GM12892 (cell line): Measurements from ENCODE around the gene STK38L.

ENCODE experiments used
- DNase-seq: peaks from one replicate; pipeline ENCODE4 v3.0.0; 2011; ENCODE audit not compliant: insufficient read length
- FAIRE-seq: peaks from 2 replicates; lab custom pipeline; 2011; peaks lifted over from hg19 to GRCh38; lab: Jason Lieb, UNC
- POLR2A ChIP-seq: IDR thresholded peaks from 2 replicates; pipeline ENCODE4 v1.6.1; 2011; ENCODE audit warnings: low read depth, low read length, control low read depth
- POLR2AphosphoS5 ChIP-seq: IDR thresholded peaks from 2 replicates; pipeline ENCODE4 v1.6.1; 2011; ENCODE audit warnings: low read depth, low read length, control low read depth
- TAF1 ChIP-seq: IDR thresholded peaks from 2 replicates; pipeline ENCODE4 v1.6.1; 2011; ENCODE audit warnings: low read depth, mild to moderate bottlenecking, control low read depth, low read length, borderline replicate concordance

STK38L gene

GRCh38 chr12:27342536-27342935, 98.5 kb downstream of the STK38L start:
- DNase-seq (no peak), FAIRE-seq (no peak)
- TF ChIP-seq POLR2A (no peak), POLR2AphosphoS5 (no peak), TAF1 (no peak)

GRCh38 chr12:27343255-27344000, 99.3 kb downstream of the STK38L start:
- DNase-seq (no peak), FAIRE-seq (no peak)
- no peak for TF ChIP-seq TAF1
- no peak for TF ChIP-seq POLR2A
- no peak for TF ChIP-seq POLR2AphosphoS5

DNA sequence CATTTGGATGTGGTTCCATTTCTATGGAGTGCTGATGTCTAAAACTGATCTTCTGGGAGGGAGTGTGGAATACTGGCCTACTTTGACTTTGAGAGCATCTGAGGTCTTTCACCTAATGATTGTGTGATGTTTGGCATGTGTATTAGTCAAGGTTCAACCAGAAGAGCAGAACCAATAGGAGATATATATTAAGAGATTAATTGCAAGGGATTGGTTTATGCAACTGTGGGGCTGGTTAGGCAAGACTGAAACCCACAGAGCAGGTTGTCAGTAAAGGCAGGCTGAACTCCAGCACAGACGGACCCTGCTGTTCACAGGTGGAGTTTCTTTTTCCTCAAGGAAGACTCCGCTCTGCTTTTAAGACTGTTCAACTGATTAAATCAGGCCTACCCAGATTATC, 100.2 kb downstream of the STK38L start:
- TF ChIP-seq POLR2A (no peak), TAF1 (no peak), POLR2AphosphoS5 (no peak)
- DNase-seq (no peak), FAIRE-seq (peak; percentile 36)

GRCh38 chr12:27344760-27345159, 100.7 kb downstream of the STK38L start:
- TF ChIP-seq TAF1 = no peak
- TF ChIP-seq POLR2A = no peak
- TF ChIP-seq POLR2AphosphoS5 = no peak
- FAIRE-seq (peak; percentile 9), DNase-seq (no peak)

GRCh38 chr12:27345376-27345775, 101.3 kb downstream of the STK38L start:
- TF ChIP-seq POLR2A (no peak), POLR2AphosphoS5 (no peak), TAF1 (no peak)
- FAIRE-seq = no peak

DNA sequence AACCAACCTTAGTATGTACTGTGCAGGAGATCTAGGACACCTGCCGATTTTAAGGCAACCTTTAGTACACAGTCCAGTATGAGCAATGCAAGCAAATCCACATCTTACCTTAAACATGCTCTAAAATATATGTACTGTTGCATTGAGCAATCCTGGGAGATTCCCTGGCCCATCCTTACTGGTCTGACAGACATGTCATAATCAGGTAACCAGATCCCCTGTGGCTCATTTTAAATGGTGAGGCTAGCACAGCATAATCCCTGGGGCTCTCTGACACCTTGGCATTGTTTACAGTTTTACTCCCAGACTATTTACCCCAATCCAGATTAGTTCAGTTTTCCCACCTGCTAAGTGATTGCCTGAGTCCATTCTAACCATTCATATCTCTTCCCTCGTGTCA, 103.7 kb downstream of the STK38L start:
- DNase-seq = no peak
- TF ChIP-seq POLR2A (no peak), POLR2AphosphoS5 (no peak), TAF1 (no peak)
- no peak for FAIRE-seq

More at GRCh38 chr12:27345376-27345775, 101.3 kb downstream of the STK38L start:
- DNase-seq = no peak

GRCh38 chr12:27351476-27351875, 107.4 kb downstream of the STK38L start:
- FAIRE-seq = no peak
- TF ChIP-seq TAF1 = no peak
- no peak for TF ChIP-seq POLR2A
- TF ChIP-seq POLR2AphosphoS5 = no peak
- DNase-seq = no peak

DNA sequence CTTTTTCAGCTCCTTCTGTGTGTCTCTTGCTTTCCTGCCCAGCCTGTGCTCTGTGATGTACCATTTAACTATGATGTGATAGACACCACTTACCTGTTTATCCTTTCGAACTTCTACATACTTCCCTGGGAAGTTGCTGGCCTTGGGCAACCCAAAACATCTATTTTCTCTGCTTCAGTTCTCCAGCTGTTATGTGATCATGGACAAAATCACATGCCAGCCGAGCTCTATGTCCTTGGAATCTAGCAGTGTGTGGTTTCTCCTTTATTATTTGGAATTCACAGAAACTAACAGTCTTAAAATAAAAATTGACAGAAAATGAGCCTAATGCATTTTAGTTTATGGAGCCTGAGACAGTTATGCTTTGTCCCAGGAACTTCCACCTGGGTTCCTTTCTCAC, 111.4 kb downstream of the STK38L start:
- TF ChIP-seq POLR2AphosphoS5 (no peak), TAF1 (no peak), POLR2A (no peak)
- DNase-seq (no peak), FAIRE-seq (no peak)

DNA sequence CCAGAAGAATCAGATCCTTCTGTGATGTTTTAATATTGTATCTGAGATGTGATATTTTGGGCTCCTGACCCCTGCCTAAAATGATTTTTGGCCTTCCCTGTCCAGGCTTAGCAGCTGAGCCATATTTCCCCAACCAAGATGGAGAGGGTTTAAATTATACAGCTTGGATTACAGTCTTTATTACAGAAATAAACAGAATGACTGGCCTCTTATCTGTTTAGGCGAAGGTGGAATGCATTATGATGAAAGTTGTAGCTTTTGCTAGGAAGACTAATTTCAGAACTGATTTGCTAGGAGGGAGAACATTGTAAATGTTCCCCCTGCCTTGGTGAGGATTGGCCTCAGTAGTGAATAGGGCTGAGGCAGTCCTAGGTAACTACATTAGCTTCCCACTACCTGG, 111.9 kb downstream of the STK38L start:
- FAIRE-seq (no peak), DNase-seq (no peak)
- TF ChIP-seq POLR2A = no peak
- TF ChIP-seq POLR2AphosphoS5 = no peak
- no peak for TF ChIP-seq TAF1

GRCh38 chr12:27359578-27360340, 115.7 kb downstream of the STK38L start:
- FAIRE-seq (no peak), DNase-seq (no peak)
- TF ChIP-seq POLR2AphosphoS5 (no peak), POLR2A (no peak), TAF1 (no peak)

GRCh38 chr12:27361372-27361771, 117.3 kb downstream of the STK38L start:
- FAIRE-seq (no peak), DNase-seq (no peak)
- TF ChIP-seq TAF1 (no peak), POLR2AphosphoS5 (no peak), POLR2A (no peak)
